Activated T-helper 17 cell treated with anti-CD3 and anti-CD28 coated beads, Interleukin-2, amount 50 U/mL, for 72 hours (primary cell): ENCODE results near the gene HOMER3. TPM values are rescaled to one million over a fixed set of nuclear protein-coding genes. Genes with fewer than 3 reads are reported as not detected.
"Not testable (repeated sequence)": the region's sequence is repeated elsewhere in the genome, so short reads cannot be mapped to it uniquely, and the experiment has no call there.

ENCODE experiments used
- ATAC-seq: fragments of 150-1000 bp; cut with Tn5 transposase; replicated peaks from 2 replicates; pipeline ENCODE4 v1.10.0; 2021; ENCODE audit warnings: mild to moderate bottlenecking, moderate library complexity
- H3K27ac Mint-ChIP-seq: one replicate; pipeline ENCODE4 v1.8.0; 2022; ENCODE audit warnings: mixed read lengths
- H3K27me3 Mint-ChIP-seq: one replicate; pipeline ENCODE4 v1.8.0; 2022; ENCODE audit warnings: mixed read lengths
- H3K36me3 Mint-ChIP-seq: one replicate; pipeline ENCODE4 v1.8.0; 2022; ENCODE audit warnings: low read depth, mild to moderate bottlenecking, mixed read lengths
- H3K4me1 Mint-ChIP-seq: one replicate; pipeline ENCODE4 v1.8.0; 2022; ENCODE audit warnings: mixed read lengths
- H3K4me3 Mint-ChIP-seq: one replicate; pipeline ENCODE4 v1.8.0; 2022; ENCODE audit warnings: mild to moderate bottlenecking, mixed read lengths
- H3K9me3 Mint-ChIP-seq: one replicate; pipeline ENCODE4 v1.8.0; 2022; ENCODE audit warnings: mixed read lengths
- total RNA-seq, 2 donors: library from RNA; stranded (reverse); gene quantifications; one replicate each; pipeline ENCODE4 v1.2.3, GENCODE V29; 2022

The HOMER3 gene
- total RNA-seq, 2 donors from 2014 or later, result 0.63 to 1.7 TPM

DNA sequence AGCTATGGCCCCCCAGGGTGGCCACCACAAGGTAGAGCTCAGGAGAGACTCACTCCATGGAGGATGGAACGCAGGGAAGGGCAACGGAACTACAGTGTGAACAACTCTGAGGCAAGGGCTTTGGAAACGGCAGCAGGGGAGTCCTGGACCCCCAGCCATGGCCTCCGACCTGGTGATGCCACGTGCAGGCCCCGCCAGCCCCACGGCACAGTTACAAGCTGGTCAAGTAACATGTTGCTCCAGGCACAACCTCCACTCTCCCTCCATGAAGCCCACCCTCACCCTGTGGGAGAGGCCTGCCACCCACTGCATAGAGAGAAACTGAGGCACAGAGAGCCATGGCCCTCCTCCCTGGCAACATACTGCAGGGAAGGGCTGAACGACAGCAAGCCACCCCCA, 36.0 kb downstream of the HOMER3 start:
- no peak overlapping the region for H3K4me3 Mint-ChIP-seq
- H3K4me1 Mint-ChIP-seq, result no peaks in the 10 kb centered on the region
- H3K27ac Mint-ChIP-seq, result no peak overlapping the region
- no peaks in the 10 kb centered on the region for H3K9me3 Mint-ChIP-seq
- no peaks in the 10 kb centered on the region for H3K27me3 Mint-ChIP-seq
- ATAC-seq, result no peak
- peaks cover 62% of the 10 kb centered on the region for H3K36me3 Mint-ChIP-seq

GRCh38 chr19:18904334-18905057, 36.5 kb downstream of the HOMER3 start:
- no peak overlapping the region for H3K27ac Mint-ChIP-seq
- H3K4me1 Mint-ChIP-seq, result no peaks in the 10 kb centered on the region
- H3K36me3 Mint-ChIP-seq, result peaks cover 62% of the 10 kb centered on the region
- H3K9me3 Mint-ChIP-seq, result no peaks in the 10 kb centered on the region
- no peak overlapping the region for H3K4me3 Mint-ChIP-seq
- H3K27me3 Mint-ChIP-seq, result no peaks in the 10 kb centered on the region
- ATAC-seq, result no peak

GRCh38 chr19:18903156-18904037, 37.6 kb downstream of the HOMER3 start:
- Mint-ChIP-seq H3K9me3 (no peaks in the 10 kb centered on the region), H3K4me1 (no peaks in the 10 kb centered on the region), H3K27me3 (no peaks in the 10 kb centered on the region), H3K27ac (no peak overlapping the region), H3K4me3 (no peak overlapping the region), H3K36me3 (peaks cover 57% of the 10 kb centered on the region)
- no peak for ATAC-seq

- not testable (repeated sequence) for H3K27ac Mint-ChIP-seq, H3K27me3 Mint-ChIP-seq, H3K4me3 Mint-ChIP-seq, ATAC-seq, H3K9me3 Mint-ChIP-seq, H3K4me1 Mint-ChIP-seq
- peaks cover 53% of the 10 kb centered on the region for H3K36me3 Mint-ChIP-seq
These were observed 38.5 kb downstream of the HOMER3 start for GRCh38 chr19:18902519-18902918.

GRCh38 chr19:18901491-18901890, 39.5 kb downstream of the HOMER3 start:
- ATAC-seq, result no peak
- Mint-ChIP-seq H3K27ac (no peak overlapping the region), H3K36me3 (peaks cover 56% of the 10 kb centered on the region), H3K9me3 (no peaks in the 10 kb centered on the region), H3K4me1 (peaks cover 6% of the 10 kb centered on the region), H3K27me3 (peaks cover 8% of the 10 kb centered on the region), H3K4me3 (no peak overlapping the region)

DNA sequence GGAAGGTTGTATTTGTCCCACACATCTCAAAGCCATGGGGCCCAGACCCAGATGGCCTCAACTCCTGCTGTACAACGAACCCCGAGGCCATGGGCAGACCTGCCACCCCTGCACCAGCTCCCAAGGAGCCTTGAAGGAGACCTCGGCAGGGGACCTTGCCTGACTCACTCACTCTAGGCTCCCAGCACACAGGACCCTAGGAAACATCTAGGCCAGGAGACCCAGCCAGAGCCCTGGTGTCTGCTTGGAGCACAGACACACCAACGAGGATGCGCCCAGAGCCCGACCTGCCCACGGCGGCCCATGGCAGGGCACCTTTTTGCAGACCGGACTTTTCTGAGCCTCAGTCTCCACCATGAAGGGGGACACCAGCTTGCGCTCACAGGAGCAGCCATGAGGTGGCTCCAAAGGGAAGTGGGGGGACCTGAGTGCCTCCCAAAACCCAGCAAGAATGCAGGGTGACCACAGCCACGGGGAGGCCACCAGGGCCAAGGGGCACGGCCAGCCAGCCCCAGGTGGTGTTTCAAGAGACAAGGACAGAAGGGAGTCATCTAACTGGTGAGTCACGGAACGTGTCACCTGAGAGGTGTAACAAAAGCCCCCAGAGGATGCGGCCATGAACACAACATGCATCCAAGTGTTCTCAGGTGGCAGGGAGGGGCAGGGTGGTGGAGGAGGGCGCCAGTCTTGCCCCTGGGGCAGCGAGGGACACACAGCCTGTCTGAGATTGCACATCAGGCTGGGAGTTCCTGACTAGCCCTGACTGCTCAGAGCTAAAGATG, 40.1 kb downstream of the HOMER3 start:
- Mint-ChIP-seq H3K36me3 (peaks cover 51% of the 10 kb centered on the region), H3K4me3 (no peak overlapping the region), H3K27me3 (peaks cover 10% of the 10 kb centered on the region), H3K4me1 (peaks cover 6% of the 10 kb centered on the region), H3K27ac (no peak overlapping the region), H3K9me3 (no peaks in the 10 kb centered on the region)
- ATAC-seq, result no peak

DNA sequence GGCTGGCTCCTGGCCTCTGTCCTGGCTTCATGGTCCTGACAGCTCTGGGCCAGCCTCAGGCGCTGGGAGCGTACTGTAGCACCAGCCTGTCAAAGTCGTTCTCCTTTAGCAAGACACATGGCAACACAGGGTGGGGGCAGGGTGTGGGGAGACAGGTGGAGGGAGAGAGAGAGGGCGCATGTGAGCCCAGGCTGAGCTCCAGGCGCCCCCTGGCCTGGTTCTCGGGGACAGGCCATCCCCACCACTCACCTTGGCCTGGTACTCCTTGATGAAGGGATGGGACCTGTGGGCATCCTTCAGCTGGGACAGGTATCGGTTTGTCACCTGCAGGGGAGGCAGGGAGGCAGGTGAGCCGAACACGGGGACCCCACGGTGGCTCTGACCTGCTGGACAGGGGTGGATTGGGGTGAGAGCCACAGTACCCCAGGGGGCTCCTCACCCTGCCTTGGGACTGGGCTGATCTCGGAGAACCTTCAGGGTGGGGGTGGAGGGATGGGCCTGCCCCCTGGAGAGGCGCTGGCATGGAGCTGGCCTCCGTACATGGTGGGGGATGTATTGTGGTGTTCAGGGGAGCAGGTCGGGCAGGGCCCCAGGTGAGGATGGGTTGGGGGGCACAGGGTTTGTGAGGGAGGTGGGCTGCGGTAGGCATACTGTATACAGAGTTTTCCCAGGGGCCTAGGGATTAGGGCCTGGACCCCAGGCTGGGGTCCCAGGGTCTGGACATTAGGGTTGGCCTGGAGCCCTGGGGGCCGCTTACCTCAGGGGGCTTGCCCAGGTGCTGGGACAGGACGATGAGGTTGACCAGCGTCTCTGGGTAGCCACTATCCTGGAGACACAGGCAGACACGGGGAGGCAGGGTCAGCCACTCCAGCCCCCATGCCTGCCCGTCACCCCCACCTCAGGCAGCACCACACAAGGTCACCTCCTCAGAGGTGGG, 41.1 kb downstream of the HOMER3 start:
- no peak overlapping the region for H3K4me3 Mint-ChIP-seq
- H3K36me3 Mint-ChIP-seq, result peaks cover 43% of the 10 kb centered on the region
- H3K27ac Mint-ChIP-seq, result no peak overlapping the region
- H3K4me1 Mint-ChIP-seq, result peaks cover 6% of the 10 kb centered on the region
- peaks cover 10% of the 10 kb centered on the region for H3K27me3 Mint-ChIP-seq
- no peaks in the 10 kb centered on the region for H3K9me3 Mint-ChIP-seq
- ATAC-seq, result no peak

GRCh38 chr19:18898607-18899408, 42.2 kb downstream of the HOMER3 start:
- H3K36me3 Mint-ChIP-seq, result peaks cover 39% of the 10 kb centered on the region
- H3K27ac Mint-ChIP-seq, result no peak overlapping the region
- H3K9me3 Mint-ChIP-seq, result no peaks in the 10 kb centered on the region
- peaks cover 12% of the 10 kb centered on the region for H3K27me3 Mint-ChIP-seq
- no peak for ATAC-seq
- peaks cover 6% of the 10 kb centered on the region for H3K4me1 Mint-ChIP-seq
- no peak overlapping the region for H3K4me3 Mint-ChIP-seq

DNA sequence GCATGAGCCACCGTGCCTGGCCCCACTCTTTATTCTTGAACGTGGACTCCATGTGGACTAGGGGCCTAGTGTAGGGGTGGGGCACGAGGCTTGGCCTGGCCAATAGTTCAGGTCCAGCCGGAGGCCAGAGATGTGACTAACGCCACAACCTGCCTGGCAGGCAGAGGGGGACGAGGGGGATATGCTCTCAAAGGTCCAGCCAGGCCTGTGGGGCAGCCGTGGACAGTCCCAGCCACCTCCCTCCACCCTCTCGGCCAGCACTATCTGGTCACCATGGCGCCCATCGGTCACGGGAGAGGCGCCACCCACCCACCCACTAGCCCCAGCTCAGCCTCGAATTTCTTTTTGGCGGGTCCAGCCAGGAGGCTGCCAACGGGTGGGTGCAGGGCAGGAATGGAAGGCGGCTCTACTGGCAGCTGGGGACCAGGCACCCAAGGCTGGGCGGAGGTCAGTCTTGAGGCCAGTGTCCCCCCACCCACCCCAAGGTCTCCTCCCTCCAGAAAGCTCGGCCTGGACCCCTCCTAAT, 42.9 kb downstream of the HOMER3 start:
- H3K36me3 Mint-ChIP-seq, result peaks cover 39% of the 10 kb centered on the region
- peaks cover 13% of the 10 kb centered on the region for H3K27me3 Mint-ChIP-seq
- no peaks in the 10 kb centered on the region for H3K9me3 Mint-ChIP-seq
- peaks cover 6% of the 10 kb centered on the region for H3K4me1 Mint-ChIP-seq
- H3K27ac Mint-ChIP-seq, result no peak overlapping the region
- H3K4me3 Mint-ChIP-seq, result no peak overlapping the region
- ATAC-seq, result no peak

DNA sequence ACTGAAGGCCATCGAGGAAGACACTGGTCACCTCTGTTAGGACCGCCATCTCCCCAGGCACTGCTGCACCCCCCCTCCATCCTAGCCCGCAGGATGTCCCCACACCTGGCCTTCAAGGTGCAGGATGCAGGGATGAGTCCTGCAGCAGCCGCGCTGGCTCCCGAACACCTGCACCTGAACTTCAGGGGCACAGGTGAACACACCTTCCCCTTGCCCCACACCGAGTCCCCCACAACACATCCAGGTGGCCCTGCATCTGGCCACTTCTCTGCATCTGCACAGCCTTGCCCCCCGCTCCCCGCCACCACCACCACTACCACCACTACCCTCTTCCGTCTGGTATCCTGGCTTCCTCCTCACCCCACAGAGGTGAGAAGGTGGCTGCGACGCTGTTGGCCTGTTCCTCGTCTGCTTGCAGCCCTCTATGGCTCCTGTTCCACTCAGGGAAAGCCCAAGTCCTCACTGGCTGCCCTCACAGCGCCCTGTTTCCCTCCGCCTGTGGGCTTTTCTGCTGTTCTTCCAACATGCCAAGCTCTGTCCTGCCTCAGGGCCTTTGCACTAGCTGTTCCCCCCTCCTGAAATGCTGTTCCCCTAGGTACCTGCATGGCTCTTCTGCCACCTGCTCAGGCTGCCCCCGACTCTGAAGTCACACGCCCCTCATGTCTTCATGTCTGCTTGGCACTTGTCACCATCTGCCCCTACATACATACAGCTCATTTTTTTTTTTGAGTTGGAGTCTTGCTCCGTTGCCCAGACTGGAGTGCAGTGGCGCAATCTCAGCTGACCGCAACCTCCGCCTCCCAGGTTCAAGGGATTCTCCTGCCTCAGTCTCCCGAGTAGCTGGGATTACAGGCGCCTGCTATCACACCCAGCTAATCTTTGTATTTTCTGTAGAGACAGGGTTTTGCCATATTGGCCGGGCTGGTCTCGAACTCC, 43.7 kb downstream of the HOMER3 start:
- Mint-ChIP-seq H3K9me3 (no peaks in the 10 kb centered on the region), H3K36me3 (peaks cover 36% of the 10 kb centered on the region), H3K4me1 (peaks cover 6% of the 10 kb centered on the region), H3K4me3 (peak overlapping the region; percentile 54), H3K27me3 (peaks cover 13% of the 10 kb centered on the region), H3K27ac (no peak overlapping the region)
- peak; percentile 8 for ATAC-seq

GRCh38 chr19:18896421-18896841, 44.6 kb downstream of the HOMER3 start:
- peaks cover 28% of the 10 kb centered on the region for H3K36me3 Mint-ChIP-seq
- ATAC-seq, result no peak
- no peaks in the 10 kb centered on the region for H3K9me3 Mint-ChIP-seq
- no peak overlapping the region for H3K27ac Mint-ChIP-seq
- peaks cover 6% of the 10 kb centered on the region for H3K4me1 Mint-ChIP-seq
- peaks cover 13% of the 10 kb centered on the region for H3K27me3 Mint-ChIP-seq
- H3K4me3 Mint-ChIP-seq, result peak overlapping the region; percentile 54

GRCh38 chr19:18895824-18896341, 45.1 kb downstream of the HOMER3 start, which contains the start of gene CERS1:
Gene CERS1 (minus strand): TSS chr19:18896158. CDS start chr19:18896072, 86 bp downstream.
- Mint-ChIP-seq H3K27ac (no peak within 1 kb of the TSS), H3K4me3 (peak within 1 kb of the TSS; percentile 54), H3K4me1 (peaks cover 6% of the 10 kb centered on the region), H3K36me3 (peaks cover 23% of the 10 kb centered on the region), H3K9me3 (no peaks in the 10 kb centered on the region), H3K27me3 (peaks cover 13% of the 10 kb centered on the region)
- no peak for ATAC-seq
